GM06990 (cell line): ENCODE results near the gene TTC6.

ENCODE experiments used
- DNase-seq: peaks from one replicate; pipeline ENCODE4 v3.0.0-alpha.2; 2011; ENCODE audit not compliant: insufficient read length; ENCODE audit errors: extremely low read depth
- H3K27me3 ChIP-seq: replicated peaks from 2 replicates; pipeline ENCODE4 v1.6.0; 2011; ENCODE audit warnings: low read length; ENCODE audit not compliant: control insufficient read depth, insufficient read depth
- H3K36me3 ChIP-seq: 2 replicates; pipeline ENCODE4 v1.5.1; 2011; ENCODE audit warnings: low read length; ENCODE audit not compliant: control insufficient read depth, insufficient read depth
- H3K4me3 ChIP-seq: replicated peaks from 2 replicates; pipeline ENCODE4 v1.5.1; 2011; ENCODE audit warnings: low read depth, mild to moderate bottlenecking, control low read depth, low read length
- TF ChIP-seq, protein P1 (sequence below): IDR thresholded peaks from 2 replicates; pipeline ENCODE4 v1.5.1; 2011; ENCODE audit warnings: low read length, control low read depth, mild to moderate bottlenecking, inconsistent platforms; ENCODE audit not compliant: insufficient read depth, poor library complexity, severe bottlenecking

Gene TTC6

DNA sequence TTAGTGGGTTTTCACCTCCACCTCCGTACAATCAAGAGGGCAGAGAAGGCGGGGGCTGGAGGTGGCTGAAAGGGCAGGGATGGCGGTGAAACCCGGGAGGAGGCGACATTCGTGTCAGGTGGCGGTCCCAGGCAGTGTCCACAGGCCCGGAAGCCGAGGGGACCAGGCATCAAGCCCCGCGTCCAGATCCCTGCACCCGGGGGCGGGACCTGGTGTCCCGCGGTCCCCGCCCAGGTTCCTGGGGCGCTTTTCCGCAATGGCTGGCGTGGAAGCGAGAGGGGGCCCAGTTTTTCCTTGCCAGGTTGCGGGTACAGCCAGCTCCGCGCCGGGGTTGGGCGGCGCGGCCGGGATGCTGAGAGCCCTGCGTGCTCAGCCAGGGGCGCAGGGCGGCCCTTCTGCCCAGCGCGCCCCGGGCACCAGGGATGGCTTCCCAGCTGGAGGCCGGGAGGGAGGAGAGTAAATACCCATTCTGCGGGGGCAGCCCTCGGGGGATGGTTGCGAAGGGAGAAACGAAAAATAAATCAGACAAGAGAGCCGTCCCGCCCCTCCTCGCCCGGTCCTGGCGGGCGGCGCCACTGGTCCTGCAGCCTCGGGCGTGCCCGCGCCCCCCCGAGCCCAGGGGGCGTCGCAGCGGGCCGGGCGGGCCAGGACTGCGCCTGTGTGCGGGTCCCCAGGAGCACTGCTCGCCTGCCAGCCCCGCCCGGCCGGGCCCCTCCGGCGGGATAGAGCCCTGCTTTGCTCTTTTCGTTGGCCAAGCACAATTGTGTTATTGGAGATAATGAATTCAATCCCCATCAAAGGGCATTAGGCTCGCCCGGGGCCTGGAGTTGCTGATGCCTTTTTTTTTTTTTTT lies 11.8 kb upstream of the TTC6 start:
- no peaks in the 10 kb centered on the region for H3K27me3 ChIP-seq
- no peak for DNase-seq
- no peaks in the 10 kb centered on the region for H3K36me3 ChIP-seq
- TF ChIP-seq, protein P1, sequence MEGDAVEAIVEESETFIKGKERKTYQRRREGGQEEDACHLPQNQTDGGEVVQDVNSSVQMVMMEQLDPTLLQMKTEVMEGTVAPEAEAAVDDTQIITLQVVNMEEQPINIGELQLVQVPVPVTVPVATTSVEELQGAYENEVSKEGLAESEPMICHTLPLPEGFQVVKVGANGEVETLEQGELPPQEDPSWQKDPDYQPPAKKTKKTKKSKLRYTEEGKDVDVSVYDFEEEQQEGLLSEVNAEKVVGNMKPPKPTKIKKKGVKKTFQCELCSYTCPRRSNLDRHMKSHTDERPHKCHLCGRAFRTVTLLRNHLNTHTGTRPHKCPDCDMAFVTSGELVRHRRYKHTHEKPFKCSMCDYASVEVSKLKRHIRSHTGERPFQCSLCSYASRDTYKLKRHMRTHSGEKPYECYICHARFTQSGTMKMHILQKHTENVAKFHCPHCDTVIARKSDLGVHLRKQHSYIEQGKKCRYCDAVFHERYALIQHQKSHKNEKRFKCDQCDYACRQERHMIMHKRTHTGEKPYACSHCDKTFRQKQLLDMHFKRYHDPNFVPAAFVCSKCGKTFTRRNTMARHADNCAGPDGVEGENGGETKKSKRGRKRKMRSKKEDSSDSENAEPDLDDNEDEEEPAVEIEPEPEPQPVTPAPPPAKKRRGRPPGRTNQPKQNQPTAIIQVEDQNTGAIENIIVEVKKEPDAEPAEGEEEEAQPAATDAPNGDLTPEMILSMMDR: no peak
- H3K4me3 ChIP-seq: no peak overlapping the region

DNA sequence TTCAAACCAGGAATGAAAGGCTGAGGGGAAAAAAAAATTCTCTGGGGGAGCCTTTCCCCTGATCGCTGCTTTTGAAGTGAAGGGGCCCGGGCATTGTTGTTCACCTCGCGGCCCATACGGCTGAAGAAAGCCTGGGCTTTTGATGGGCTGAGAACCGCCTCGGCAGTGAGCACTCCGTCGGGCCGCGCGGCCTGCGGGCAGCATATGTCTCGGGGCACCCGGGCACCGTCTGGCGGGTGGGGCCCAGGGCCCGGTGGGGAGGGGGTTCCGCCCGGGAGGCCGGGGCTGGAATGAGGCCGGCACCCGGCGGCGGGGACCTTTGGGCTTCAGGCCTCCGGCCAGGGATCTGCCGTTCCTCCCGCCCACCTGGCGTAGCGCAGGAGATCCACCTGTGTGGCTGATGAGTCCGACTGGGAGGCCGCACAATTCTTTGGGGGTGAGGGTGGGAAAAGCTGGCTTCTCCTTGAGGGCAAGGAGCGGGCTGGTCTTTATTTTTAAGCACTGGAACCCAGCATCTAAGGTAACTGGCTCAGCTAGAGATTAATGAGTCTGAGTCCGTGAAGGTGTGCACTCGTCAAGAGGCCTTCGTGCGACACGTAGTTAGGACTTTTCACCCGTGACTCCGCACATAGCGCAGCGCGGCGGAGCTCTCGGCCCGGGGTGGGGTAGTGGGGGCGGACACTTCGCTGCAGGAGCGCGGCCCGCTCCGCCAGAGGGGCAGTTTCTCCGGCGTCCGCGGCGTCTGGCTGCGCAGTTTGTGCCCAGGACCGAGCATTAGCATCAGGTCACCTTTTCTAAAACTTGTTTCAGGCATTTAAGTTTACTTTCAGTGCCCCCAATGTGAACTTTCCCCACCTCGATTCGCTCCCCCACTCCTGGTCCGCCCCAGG lies 11.0 kb upstream of the TTC6 start:
- H3K27me3 ChIP-seq: no peaks in the 10 kb centered on the region
- no peak for DNase-seq

DNA sequence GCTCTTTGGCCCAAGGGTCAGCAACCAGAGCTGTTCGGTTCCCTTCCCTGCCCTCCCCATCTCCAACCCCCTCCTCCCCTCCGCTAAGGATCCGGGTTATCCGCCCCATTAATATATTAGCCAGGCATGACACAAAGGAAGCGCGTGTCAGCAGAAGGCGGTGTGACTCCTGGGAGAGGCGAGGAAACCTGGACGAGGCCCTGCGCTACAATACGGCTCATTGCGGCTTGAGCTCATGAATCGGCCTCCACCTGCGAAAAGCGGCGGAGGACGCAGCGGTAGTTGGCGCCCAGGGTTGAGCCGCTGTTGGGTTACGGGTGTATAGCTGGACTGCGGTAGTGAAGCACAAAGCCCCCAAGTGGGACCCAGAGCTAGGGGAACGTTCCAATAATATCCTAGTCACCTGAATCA lies 10.3 kb upstream of the TTC6 start:
- H3K27me3 ChIP-seq: no peaks in the 10 kb centered on the region
- no peak for DNase-seq
- TF ChIP-seq, protein P1: no peak
- H3K4me3 ChIP-seq: no peak overlapping the region
- H3K36me3 ChIP-seq: no peaks in the 10 kb centered on the region

More for the DNA sequence above, 11.0 kb upstream of the TTC6 start:
- no peak overlapping the region for H3K4me3 ChIP-seq
- no peaks in the 10 kb centered on the region for H3K36me3 ChIP-seq
- TF ChIP-seq, protein P1: no peak

DNA sequence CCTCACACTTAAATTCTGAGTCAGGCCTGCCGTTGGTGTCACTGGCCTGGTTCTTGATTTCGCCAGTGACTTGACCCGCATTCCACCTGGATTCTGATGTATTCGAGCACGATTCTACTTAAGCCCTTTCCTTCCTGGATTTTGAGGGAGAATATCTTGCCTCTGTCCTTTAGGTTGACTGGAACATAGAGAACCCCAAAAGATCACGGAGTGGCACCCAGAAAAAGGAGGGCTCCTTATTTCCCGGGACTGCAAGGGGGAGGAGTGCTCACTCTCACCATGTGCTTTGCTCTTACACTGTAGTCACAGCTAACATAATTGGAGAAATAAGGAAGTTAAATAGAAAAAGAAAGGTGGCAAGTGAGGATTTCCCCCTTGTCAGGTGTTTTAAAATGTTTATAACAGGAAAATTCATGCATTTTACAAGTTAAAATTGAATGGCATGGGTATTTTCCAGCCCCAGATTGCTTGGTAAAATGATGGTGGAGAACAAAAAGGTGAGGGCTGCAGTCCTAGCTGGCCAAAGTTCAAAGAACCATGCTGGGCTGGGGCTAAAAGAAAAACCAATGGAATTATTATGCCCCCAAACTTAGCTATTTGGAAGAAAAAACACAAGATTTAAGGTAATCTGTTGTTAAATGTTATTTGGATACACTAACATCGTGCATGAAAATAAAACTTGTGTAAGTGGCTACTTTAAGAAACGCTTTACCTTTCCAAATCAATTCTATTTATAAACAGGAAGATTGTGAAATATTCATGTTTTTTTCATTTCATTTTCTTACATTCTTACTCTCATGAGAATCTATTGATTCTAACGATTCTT lies 9.2 kb upstream of the TTC6 start:
- no peaks in the 10 kb centered on the region for H3K36me3 ChIP-seq
- no peak overlapping the region for H3K4me3 ChIP-seq
- DNase-seq: no peak
- no peaks in the 10 kb centered on the region for H3K27me3 ChIP-seq
- TF ChIP-seq, protein P1: no peak

DNA sequence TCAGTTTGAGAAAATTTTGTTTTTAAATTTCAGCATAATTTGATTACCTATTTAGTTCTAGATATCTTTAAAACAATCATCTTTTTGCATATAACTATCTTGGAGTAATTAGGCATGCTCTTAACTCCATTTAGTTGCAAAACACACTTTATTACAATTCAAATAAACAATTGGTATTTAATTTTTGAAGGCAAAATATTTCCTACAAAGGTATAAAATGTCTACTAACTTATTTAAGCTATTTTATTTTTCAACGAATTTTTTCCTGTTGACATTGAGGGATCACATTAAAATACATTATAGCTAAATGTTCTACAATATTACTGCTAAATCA lies 8.7 kb upstream of the TTC6 start:
- Histone ChIP-seq H3K4me3 (no peak overlapping the region), H3K36me3 (no peaks in the 10 kb centered on the region), H3K27me3 (no peaks in the 10 kb centered on the region)
- DNase-seq: no peak
- TF ChIP-seq, protein P1: no peak
